KOPT-K1 (cell line): ENCODE results near the gene OR52K1.

ENCODE experiments used
- H3K27ac ChIP-seq: fragments of 200-600 bp; sonication (generic); 2 replicates; pipeline ENCODE4 v1.5.1; 2016; ENCODE audit warnings: antibody characterized with exemption, mild to moderate bottlenecking, low read depth, low read length; ENCODE audit not compliant: poor library complexity, severe bottlenecking
- H3K36me3 ChIP-seq: fragments of 200-600 bp; sonication (generic); 2 replicates; pipeline ENCODE4 v1.5.1; 2017; ENCODE audit warnings: antibody characterized with exemption, mild to moderate bottlenecking, low read length, moderate library complexity; ENCODE audit not compliant: insufficient read depth
- H3K9me3 ChIP-seq: fragments of 200-600 bp; sonication (generic); 2 replicates; pipeline ENCODE4 v1.5.1; 2017; ENCODE audit warnings: antibody characterized with exemption, low read length, mild to moderate bottlenecking; ENCODE audit not compliant: insufficient read depth, poor library complexity, severe bottlenecking

The OR52K1 gene

DNA sequence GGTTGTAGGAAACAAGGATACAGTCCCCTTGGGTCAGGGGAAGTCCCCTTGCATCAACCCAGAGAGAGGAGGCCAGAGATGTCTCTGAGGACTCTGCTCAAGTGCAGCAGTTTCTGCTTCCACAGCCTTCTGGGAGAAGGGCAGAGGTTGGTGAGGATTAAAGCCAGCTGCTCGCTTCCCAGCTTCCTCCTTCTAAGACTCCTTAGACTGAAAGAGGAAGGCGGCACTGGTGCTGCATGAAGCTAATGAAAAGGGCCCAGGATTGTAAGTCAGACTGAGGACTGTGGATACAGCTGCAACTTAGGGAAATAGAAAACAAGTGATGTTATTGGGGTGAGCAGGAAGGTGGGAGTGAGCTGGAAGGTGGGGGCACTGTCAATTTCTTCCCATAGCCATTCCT, at the start of gene OR52K1:
OR52K1 (plus strand) TSS at position 202 of the 400 bp plus-strand sequence. CDS start 6,255 bp downstream, outside the sequence.
- no peaks in the 10 kb centered on the region for H3K9me3 ChIP-seq
- H3K27ac ChIP-seq, result no peak within 1 kb of the TSS
- H3K36me3 ChIP-seq, result no peaks in the 10 kb centered on the region

DNA sequence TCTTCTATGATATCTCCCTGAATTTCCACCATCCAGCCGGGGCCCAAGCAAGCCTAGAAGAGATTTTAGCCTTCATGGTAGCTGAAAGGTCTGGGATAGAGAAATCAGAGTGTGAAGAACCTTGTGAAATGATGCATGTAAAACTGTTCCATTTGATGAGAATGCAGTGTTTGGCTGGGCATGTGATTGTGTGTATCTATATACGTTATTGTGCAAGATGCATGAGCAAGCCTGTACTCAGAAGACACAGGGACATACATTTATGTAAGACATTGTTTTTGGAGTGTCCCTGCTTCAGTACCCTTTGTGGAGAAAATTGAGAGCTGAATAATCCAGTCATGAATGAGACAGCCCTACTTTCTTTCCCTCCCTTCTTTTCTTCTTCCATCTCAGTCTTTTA, 48.6 kb upstream of the OR52K1 start:
- H3K27ac ChIP-seq, result no peak overlapping the region
- no peaks in the 10 kb centered on the region for H3K36me3 ChIP-seq
- H3K9me3 ChIP-seq, result no peaks in the 10 kb centered on the region

DNA sequence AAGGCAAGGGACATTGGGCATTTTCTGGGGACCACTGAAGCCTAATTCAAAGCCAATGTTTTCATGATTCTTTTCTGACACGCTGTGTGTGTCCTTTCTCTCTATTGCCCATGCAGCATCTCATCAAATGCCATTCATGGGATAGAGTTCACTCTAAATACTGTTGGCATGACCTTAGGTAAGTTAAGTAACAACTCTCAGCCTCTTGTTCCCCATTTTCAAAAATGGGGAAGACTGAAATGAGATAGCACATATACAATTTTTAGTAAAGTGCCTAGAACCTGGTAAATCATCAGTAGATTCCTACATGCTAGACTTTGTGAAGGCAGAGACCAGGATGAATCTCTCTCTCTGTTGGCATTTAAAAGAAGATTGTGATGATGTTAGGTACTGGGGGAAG, 46.0 kb upstream of the OR52K1 start:
- H3K27ac ChIP-seq, result no peak overlapping the region
- no peaks in the 10 kb centered on the region for H3K36me3 ChIP-seq
- H3K9me3 ChIP-seq, result no peaks in the 10 kb centered on the region

DNA sequence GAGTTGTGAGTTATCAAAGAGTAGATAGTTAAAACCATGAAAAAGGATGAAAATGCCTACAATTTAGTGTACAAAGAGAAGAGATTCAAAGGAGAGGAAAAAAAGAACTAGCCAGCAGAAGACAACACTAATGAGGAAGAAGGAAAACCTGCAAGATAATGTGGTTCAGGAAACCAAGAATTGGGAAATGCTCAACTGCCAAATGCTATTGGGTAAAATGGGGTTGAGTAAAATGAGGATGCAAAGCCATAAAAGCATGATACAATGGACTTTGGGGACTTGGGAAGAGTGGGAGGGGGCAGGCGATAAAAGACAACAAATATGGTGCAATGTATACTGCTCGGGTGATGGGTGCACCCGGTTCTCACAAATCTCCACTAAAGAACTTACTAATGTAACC, 40.9 kb upstream of the OR52K1 start:
- no peaks in the 10 kb centered on the region for H3K36me3 ChIP-seq
- no peaks in the 10 kb centered on the region for H3K9me3 ChIP-seq
- no peak overlapping the region for H3K27ac ChIP-seq

DNA sequence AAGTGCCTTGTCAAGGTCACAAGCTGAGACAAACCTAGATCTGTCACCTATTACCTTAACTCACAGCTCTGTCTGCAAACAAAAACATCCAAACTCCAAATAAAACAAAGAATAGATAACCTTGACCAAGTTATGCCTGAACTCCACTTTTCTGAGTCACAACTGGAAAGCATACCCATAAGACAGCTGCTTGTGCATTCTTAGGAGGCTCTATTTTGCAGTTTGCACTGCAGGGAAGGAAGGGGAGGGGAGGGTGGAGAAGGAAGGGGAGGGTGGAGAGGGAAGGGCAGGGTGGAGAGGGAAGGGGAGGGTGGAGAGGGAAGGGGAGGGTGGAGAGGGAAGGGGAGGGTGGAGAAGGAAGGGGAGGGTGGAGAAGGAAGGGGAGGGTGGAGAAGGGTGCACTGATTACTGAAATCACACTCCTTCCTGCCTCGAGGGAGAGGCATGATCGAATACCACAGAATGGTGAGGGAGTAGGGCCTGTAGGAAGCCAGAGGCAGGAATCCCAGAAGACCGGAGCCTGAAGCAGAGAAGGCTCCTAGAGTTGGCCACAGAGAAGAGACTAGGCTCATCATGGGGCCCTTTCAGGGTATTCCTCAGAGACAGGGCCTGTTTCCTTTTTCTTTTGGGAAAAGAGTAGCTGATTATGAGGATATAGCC, 39.1 kb upstream of the OR52K1 start:
- Histone ChIP-seq H3K36me3 (no peaks in the 10 kb centered on the region), H3K9me3 (no peaks in the 10 kb centered on the region), H3K27ac (no peak overlapping the region)

DNA sequence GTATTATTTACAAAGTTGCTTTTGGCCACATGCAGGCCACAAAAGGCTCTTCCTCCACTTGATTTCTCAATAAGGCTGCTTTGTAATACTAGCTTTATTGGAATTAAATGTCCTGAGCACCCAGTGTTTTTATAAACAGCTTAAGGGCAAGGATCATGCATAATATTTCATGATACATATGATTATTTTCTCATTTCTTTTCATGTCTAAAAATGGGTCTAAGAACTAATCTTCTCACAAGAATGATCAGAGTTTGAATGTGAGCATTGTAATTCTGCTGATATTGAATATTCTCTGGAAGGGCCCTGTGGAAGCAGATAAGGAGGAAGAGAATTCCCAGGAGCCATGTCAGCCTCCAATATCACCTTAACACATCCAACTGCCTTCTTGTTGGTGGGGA, 33.5 kb upstream of the OR52K1 start, which contains the start of gene OR52K2:
OR52K2 (plus strand) TSS at position 301 of the 400 bp plus-strand sequence; CDS start at position 346, 45 bp downstream.
- H3K9me3 ChIP-seq, result no peaks in the 10 kb centered on the region
- H3K36me3 ChIP-seq, result no peaks in the 10 kb centered on the region
- no peak within 1 kb of the TSS for H3K27ac ChIP-seq

DNA sequence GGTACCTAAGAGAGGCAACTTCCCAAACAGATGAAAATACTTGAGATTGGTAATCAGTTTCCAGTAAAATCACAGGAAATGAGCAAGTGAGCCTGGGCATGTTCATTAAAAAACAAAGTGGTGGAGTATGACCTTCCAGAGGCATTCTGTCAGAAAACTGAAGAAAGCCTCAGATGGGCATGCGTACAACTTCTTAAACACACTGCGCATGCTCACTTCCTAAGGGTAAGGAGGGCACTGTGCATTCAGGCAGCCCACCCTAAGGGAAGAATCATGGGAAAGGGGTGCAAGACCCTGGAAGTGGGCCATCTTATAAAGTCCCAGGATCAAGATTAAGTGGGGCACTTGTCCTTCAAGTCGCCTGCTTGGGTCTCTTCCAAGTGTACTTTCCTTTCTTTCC, 29.3 kb upstream of the OR52K1 start:
- H3K9me3 ChIP-seq, result no peaks in the 10 kb centered on the region
- H3K27ac ChIP-seq, result no peak overlapping the region
- H3K36me3 ChIP-seq, result no peaks in the 10 kb centered on the region

DNA sequence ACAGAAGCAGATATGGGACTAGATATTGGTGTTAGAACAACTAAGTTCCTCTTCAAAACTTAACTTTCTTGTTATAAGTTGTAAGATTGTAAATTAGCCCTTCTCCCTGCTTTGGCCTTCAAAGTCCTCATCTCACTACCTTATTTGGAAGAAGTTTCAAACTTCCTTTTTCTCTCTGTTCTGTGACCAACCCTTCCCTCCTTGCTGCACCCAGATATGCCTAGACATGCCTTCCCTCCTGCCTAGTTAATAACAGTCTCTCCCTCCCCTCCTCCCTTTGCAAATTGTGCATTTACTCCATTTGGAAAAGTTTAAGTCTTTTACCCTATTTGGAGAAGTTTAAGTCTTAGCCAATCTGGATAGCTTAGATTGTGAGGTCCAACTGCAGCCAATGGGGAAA, 28.4 kb upstream of the OR52K1 start:
- Histone ChIP-seq H3K27ac (no peak overlapping the region), H3K9me3 (no peaks in the 10 kb centered on the region), H3K36me3 (no peaks in the 10 kb centered on the region)

DNA sequence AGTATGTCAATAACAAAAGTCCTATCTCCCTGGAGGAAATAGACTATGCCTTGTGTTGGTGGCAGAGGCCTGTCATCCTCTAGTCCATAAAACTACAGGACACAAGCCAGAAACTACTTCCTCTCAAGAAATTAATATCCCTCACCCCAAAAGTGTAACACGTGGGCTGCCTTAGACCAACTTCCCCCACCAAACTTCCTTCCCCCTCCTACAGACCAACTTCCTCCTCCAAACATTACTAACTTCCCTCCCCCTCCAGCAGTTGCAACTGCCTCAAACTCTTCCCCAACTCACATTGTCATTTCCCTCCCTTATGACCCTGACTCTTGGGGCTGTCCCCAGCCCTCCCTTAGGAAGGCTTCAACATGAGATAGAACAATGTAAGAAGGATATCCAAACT, 27.0 kb upstream of the OR52K1 start:
- H3K36me3 ChIP-seq, result no peaks in the 10 kb centered on the region
- no peaks in the 10 kb centered on the region for H3K9me3 ChIP-seq
- H3K27ac ChIP-seq, result no peak overlapping the region

DNA sequence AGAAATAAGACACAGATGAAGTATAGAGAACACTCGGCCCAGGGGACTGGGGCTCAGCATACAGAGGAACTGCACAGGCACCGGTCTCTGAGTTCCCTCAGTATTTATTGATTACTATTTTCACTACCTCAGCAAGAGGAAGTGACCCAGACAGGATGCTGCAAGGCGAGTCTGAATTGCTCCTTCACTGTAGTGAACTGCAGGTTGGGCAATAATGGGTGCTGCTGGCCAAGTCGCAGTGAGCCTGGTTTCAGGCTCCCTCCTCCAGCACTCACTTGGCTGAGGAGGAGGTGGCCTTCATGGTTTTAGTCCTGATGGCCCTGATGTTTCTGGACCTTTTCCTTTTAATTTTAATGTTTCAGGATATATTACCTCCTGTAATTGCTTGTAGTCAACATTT, 22.9 kb upstream of the OR52K1 start:
- no peaks in the 10 kb centered on the region for H3K36me3 ChIP-seq
- H3K9me3 ChIP-seq, result no peaks in the 10 kb centered on the region
- H3K27ac ChIP-seq, result no peak overlapping the region

DNA sequence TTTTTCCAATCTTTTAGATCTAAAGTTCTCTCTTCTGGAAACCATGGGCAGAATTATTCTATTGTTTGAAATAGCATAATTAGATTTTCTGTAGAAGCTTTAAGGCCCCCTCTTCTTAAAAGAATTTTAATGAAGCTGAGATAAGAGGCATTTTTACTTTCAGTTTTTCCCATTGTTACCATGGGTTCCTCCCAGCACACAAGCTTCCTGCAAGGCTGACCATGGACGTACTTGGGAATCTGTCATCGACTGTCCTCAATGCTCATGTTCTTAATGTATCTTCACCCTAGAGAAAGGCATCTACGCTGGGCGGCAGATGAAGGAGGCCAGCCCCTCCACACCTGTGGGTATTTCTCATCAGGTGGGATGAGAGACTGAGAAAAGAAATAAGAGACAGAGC, 22.3 kb upstream of the OR52K1 start:
- Histone ChIP-seq H3K27ac (no peak overlapping the region), H3K36me3 (no peaks in the 10 kb centered on the region), H3K9me3 (no peaks in the 10 kb centered on the region)

DNA sequence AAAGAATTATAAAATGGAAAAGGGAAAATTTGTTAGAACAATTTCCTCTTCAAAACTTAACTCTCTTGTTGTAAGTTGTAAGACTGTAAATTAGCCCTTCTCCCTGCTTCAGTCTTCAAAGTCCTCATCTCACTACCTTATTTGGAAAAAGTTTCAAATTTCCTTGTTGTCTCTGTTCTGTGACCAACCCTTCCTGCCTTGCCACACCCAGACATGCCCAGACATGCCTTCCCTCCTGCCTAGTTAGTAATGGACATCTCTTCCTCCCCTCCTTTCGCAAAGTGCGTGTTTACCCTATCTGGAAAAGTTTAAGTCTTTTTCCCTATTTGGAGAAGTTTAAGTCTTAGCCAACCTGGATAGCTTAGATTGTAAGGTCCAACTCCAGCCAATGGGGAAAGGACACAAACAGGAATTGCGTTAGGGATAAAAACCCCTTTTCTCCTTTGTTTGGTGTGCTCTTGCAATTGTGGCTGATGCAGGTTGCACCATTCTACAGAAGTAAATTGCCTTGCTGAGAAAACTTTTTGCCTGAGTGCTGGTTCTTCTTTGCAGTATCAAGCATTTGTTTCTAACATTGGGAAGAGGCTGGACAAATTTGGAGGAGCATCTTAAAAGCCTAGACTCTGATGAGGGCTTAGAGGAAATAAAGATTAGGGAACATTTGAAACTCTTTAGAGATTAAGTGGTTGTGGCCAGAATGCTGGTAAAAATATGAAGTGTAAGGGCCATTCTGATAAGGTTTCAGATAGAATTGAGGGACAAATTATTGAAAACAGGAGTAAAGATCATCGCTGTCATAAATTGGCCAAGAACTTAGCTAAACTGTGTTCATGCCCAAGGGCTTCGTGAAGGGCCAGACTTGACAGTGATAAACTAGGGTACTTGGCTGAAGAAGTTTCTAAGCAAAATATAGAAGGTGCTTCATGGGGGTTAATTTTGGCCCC, 18.0 kb upstream of the OR52K1 start:
- H3K36me3 ChIP-seq, result no peaks in the 10 kb centered on the region
- H3K9me3 ChIP-seq, result no peaks in the 10 kb centered on the region
- no peak overlapping the region for H3K27ac ChIP-seq

DNA sequence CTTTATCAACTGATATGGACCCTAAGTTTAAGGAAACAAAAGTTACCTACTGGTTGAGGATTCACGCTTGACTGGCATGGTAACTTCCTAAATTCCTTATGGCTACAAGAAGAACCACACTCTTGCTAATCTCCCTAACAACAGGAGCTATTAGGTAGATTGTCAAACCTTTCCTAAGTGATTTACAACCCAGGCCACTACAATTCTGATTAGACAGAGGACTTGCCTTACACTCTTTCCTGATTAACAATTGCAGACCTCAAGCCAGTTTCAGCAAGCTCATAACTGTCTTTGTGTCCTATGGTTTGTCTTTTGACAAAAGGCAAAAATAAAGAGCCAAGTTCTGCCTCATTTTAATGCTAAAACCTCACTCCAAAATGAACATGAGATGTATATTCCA, 17.0 kb upstream of the OR52K1 start:
- H3K36me3 ChIP-seq, result no peaks in the 10 kb centered on the region
- H3K27ac ChIP-seq, result no peak overlapping the region
- H3K9me3 ChIP-seq, result no peaks in the 10 kb centered on the region

DNA sequence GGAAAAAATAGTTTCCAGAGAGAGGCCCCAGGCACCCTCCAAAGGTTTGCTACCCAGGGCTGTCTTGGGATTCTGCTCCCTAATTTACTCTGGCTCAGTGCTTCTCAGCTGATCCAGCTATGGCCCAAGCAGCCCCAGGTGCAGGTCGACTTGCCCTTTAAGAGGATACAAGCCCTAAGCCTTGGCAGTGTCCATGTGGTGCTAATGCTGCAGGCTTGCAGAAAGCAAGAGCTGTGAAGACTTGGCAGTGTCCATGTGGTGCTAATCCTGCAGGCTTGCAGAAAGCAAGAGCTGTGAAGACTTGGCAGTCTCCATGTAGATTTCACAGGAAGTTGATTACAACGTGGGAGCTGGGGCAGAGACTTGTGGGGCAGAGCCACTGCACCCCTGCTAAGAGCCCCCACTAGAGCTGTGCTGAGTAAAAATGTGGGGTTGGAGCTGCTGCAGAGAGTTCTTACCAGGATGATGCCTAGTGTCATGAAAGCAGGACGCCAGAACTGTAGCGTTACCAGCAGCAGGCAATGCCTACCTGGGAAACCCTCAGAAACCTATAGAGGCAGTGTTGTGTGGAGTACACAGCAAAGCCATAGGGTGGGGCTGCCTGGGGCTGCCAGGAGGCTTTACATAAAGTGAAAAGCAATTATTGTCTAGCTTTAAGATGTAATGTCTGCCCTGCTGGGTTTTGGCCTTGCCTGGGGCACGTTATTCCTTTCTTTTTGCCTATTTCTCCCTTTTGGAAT, 16.1 kb upstream of the OR52K1 start:
- H3K36me3 ChIP-seq, result no peaks in the 10 kb centered on the region
- H3K9me3 ChIP-seq, result no peaks in the 10 kb centered on the region
- no peak overlapping the region for H3K27ac ChIP-seq

DNA sequence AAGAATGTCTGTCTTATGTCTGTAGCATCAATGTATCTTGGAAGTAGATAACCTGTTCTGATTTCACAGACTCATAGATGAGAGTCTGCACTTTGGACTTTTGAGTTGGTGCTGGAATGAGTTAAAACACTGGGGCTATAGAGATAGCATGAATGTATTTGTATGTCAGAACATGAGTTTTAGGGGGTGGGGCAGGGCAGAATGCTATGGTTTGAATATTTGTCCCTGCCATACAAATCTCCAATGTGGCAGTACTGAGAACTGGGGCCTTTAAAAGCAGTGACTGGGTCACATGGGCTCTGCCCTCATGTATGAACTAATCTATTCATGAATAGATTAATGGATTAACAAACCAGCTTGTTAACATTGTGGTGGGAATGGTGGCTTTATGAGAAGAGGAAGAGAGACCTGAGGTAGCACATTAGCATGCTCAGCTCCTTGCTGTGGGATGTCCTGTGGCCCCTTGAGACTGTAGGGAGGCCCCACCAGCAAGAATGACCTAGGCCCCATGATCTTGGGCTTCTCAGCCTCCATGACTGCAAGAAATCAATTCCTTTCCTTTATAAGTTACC, 15.5 kb upstream of the OR52K1 start:
- no peaks in the 10 kb centered on the region for H3K9me3 ChIP-seq
- H3K36me3 ChIP-seq, result no peaks in the 10 kb centered on the region
- no peak overlapping the region for H3K27ac ChIP-seq
